Hepatocyte (in vitro differentiated cells): ENCODE results near the gene ARMC3.

Experiments used
- CTCF ChIP-seq: fragments of 200-600 bp; sonication (generic); IDR thresholded peaks from 2 replicates; pipeline ENCODE4 v1.5.1; 2016; ENCODE audit warnings: antibody characterized with exemption, mild to moderate bottlenecking; ENCODE audit not compliant: poor library complexity
- EZH2 ChIP-seq: fragments of 200-600 bp; sonication (generic); IDR thresholded peaks from 2 replicates; pipeline ENCODE4 v1.6.1; 2016; ENCODE audit warnings: antibody characterized with exemption, mild to moderate bottlenecking, borderline replicate concordance
- EZH2phosphoT487 ChIP-seq: fragments of 200-600 bp; sonication (generic); IDR thresholded peaks from one replicate; pipeline ENCODE4 v1.6.1; 2018; ENCODE audit warnings: antibody characterized with exemption, mild to moderate bottlenecking, low read depth, moderate library complexity; ENCODE audit not compliant: unreplicated experiment, severe bottlenecking

- TF ChIP-seq CTCF (no peak), EZH2 (no peak), EZH2phosphoT487 (no peak)
Measured at GRCh38 chr10:23001901-23002516, 74.2 kb downstream of the ARMC3 start.
